Measurements from ENCODE around the gene SMR3A.

DNA sequence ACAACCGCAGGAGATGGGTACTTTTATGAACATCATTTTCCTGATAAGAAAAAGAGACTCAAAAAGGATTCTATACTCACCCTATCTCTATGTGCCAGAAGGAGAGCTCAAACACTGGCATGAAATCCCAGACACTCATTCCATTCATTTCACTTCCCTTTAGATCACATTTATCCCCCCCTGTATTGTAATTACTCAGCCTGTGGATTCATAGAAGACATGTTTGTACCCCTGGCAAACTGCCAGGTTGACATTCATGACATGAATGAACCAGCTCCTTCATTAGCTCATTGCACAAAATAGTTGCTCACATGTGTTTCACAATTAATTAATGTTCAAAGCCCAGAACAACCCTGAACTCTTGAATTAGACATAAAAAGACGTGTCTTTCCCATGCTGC lies 4.9 kb downstream of the SMR3A start:
- TF ChIP-seq, protein P1, sequence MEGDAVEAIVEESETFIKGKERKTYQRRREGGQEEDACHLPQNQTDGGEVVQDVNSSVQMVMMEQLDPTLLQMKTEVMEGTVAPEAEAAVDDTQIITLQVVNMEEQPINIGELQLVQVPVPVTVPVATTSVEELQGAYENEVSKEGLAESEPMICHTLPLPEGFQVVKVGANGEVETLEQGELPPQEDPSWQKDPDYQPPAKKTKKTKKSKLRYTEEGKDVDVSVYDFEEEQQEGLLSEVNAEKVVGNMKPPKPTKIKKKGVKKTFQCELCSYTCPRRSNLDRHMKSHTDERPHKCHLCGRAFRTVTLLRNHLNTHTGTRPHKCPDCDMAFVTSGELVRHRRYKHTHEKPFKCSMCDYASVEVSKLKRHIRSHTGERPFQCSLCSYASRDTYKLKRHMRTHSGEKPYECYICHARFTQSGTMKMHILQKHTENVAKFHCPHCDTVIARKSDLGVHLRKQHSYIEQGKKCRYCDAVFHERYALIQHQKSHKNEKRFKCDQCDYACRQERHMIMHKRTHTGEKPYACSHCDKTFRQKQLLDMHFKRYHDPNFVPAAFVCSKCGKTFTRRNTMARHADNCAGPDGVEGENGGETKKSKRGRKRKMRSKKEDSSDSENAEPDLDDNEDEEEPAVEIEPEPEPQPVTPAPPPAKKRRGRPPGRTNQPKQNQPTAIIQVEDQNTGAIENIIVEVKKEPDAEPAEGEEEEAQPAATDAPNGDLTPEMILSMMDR (conservative IDR thresholded peaks at IDR 0.05; ENCODE audit: low read length) = no peak
- no peak for TF ChIP-seq EZH2phosphoT487 (IDR thresholded peaks at IDR 0.05; ENCODE audit: borderline replicate concordance)
